ENCODE measurements around the gene AIFM3. TPM values are rescaled to one million over a fixed set of nuclear protein-coding genes. Genes with fewer than 3 reads are reported as not detected.

The AIFM3 gene
- total and polyA plus RNA-seq, 2 of the 13 experiments (the other 11 are each of a cell fraction or from before 2014, with no cell fraction given), result 9.0 to 15.3 TPM

DNA sequence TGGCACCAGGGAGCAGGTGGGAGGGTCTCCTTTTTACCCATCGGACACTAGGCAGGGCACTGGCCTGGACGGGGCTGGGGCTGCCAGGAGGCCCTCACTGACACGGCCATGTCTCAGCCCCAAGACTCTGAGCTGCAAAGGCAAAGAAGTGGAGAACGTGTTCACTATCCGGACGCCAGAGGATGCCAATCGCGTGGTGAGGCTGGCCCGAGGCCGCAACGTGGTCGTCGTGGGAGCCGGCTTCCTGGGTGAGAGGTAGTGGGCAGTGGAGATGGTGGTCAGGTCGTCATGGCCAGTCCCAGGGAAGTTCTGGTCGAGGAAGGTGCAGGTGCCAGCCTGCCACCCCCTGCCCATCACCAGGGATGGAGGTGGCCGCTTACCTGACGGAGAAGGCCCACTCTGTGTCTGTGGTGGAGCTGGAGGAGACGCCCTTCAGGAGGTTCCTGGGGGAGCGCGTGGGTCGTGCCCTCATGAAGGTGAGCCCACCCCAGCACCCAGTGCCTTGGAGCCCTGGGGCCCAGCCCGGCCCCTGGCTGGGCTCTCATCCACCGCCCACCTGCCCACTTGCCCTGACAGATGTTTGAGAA lies 9.3 kb downstream of the AIFM3 start:
- Histone ChIP-seq H3K79me2 (ENCODE audit: insufficient read depth, low read length) (peaks cover 2% of the 10 kb centered on the region), H2AFZ (ENCODE audit: low read length) (no peak overlapping the region), H3K4me3 (replicated peaks in 1 of 3; ENCODE audit: insufficient read depth in 1 of 3, low read depth in 2 of 3, low read length in 3 of 3) (no peak overlapping the region), H3K4me1 (ENCODE audit: insufficient read depth, low read length) (peaks cover 26% of the 10 kb centered on the region), H3K4me2 (ENCODE audit: low read depth, low read length) (no peak overlapping the region), H3K27me3 (ENCODE audit: control insufficient read depth in 1 of 2, insufficient read depth in 2 of 2, low read length in 2 of 2) (no peaks in the 10 kb centered on the region), H4K20me1 (ENCODE audit: insufficient read depth, low read length) (no peaks in the 10 kb centered on the region), H3K9me3 (ENCODE audit: low read length) (0 out of 2 replicates have a peak, but pooled peaks cover 4% of the 10 kb centered on the region), H3K36me3 (replicated peaks in 1 of 2; ENCODE audit: control insufficient read depth in 1 of 2, insufficient read depth in 2 of 2, low read length in 2 of 2) (no peaks in the 10 kb centered on the region), H3K27ac (ENCODE audit: extremely low read length, insufficient read depth, low read length) (no peak overlapping the region), H3K9ac (ENCODE audit: insufficient read depth, low read depth, low read length) (no peak overlapping the region)
- WGBS (ENCODE audit: low lambda C conversion rate), result 89% methylated on average over 16 of the region's 24 CpGs
- CTCF ChIA-PET (ENCODE audit: low intra/inter-chr PET ratio, low total read pairs), result no interaction called here
- no TSS peak for BruUV-seq (replicated peaks)
- no peak for TF ChIP-seq ZNF709 (CRISPR knock-in tag; IDR thresholded peaks at IDR 0.05)
- no peak for TF ChIP-seq ZNF567 (CRISPR knock-in tag; IDR thresholded peaks at IDR 0.05; ENCODE audit: borderline replicate concordance)
- TF ChIP-seq RBFOX2 (IDR thresholded peaks at IDR 0.05; ENCODE audit: low read depth, low read length), result no peak
- TF ChIP-seq ISL2 (CRISPR knock-in tag; IDR thresholded peaks at IDR 0.05), result no peak
- no peak for TF ChIP-seq ZFP82 (CRISPR knock-in tag; IDR thresholded peaks at IDR 0.05; ENCODE audit: borderline replicate concordance)
- no peak for TF ChIP-seq ZNF839 (CRISPR knock-in tag; IDR thresholded peaks at IDR 0.05; ENCODE audit: borderline replicate concordance)
- no peak for TF ChIP-seq ZNF205 (CRISPR knock-in tag; IDR thresholded peaks at IDR 0.05)
- TF ChIP-seq RNF2 (conservative IDR thresholded peaks at IDR 0.05; ENCODE audit: low read depth), result no peak
- intact Hi-C loops (cut with micrococcal nuclease; ENCODE audit: unreplicated experiment) (no loop called here), in situ Hi-C loops (cut with HindIII; ENCODE audit: extremely low pct_ligation_motif_present, low pct_unique_long_range_greater_than_20kb) (no loop called here)
- DNase-seq (ENCODE audit: low spot score), result no peak
- FAIRE-seq, result no peak
- POLR2A ChIA-PET, result no interaction called here
- no peak for ATAC-seq

DNA sequence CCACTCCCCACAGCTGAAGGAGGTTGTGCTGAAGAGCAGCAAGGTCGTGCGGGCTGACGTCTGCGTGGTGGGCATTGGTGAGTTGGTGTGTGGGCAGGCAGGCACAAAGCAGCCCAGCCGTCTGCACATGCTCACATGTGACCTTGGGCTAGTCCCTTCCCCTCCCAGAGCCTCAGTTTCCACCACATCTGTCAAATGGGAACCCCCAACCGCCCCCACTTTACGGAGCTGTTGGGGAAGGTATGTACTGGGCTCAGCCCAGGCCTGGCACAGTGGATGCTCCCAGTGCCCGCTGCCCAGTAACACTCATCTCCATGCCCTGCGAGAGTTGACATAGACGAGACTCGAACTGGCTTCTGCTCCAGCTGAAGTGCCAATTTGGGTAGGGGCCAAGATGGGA lies 10.0 kb downstream of the AIFM3 start:
- no peaks in the 10 kb centered on the region for H4K20me1 ChIP-seq (ENCODE audit: insufficient read depth, low read length)
- no peak overlapping the region for H3K4me2 ChIP-seq (ENCODE audit: low read depth, low read length)
- CTCF ChIA-PET (ENCODE audit: low intra/inter-chr PET ratio, low total read pairs), result no interaction called here
- H3K27me3 ChIP-seq (ENCODE audit: control insufficient read depth in 1 of 2, insufficient read depth in 2 of 2, low read length in 2 of 2), result no peaks in the 10 kb centered on the region
- 87% methylated on average over 5 of the region's 11 CpGs for WGBS (ENCODE audit: low lambda C conversion rate)
- H3K4me1 ChIP-seq (ENCODE audit: insufficient read depth, low read length), result peaks cover 28% of the 10 kb centered on the region
- POLR2A ChIA-PET, result no interaction called here
- peaks cover 4% of the 10 kb centered on the region for H3K79me2 ChIP-seq (ENCODE audit: insufficient read depth, low read length)
- no TSS peak for BruUV-seq (replicated peaks)
- ATAC-seq, result no peak
- 0 out of 2 replicates have a peak, but pooled peaks cover 4% of the 10 kb centered on the region for H3K9me3 ChIP-seq (ENCODE audit: low read length)
- intact Hi-C loops (cut with micrococcal nuclease; ENCODE audit: unreplicated experiment) (no loop called here), in situ Hi-C loops (cut with HindIII; ENCODE audit: extremely low pct_ligation_motif_present, low pct_unique_long_range_greater_than_20kb) (no loop called here)
- no peak overlapping the region for H2AFZ ChIP-seq (ENCODE audit: low read length)
- H3K36me3 ChIP-seq (replicated peaks in 1 of 2; ENCODE audit: control insufficient read depth in 1 of 2, insufficient read depth in 2 of 2, low read length in 2 of 2), result no peaks in the 10 kb centered on the region
- no peak overlapping the region for H3K4me3 ChIP-seq (replicated peaks in 1 of 3; ENCODE audit: insufficient read depth in 1 of 3, low read depth in 2 of 3, low read length in 3 of 3)
- no peak for FAIRE-seq
- no peak overlapping the region for H3K27ac ChIP-seq (ENCODE audit: extremely low read length, insufficient read depth, low read length)
- no peak overlapping the region for H3K9ac ChIP-seq (ENCODE audit: insufficient read depth, low read depth, low read length)
- no peak for DNase-seq (ENCODE audit: low spot score)
- TF ChIP-seq, protein P1, sequence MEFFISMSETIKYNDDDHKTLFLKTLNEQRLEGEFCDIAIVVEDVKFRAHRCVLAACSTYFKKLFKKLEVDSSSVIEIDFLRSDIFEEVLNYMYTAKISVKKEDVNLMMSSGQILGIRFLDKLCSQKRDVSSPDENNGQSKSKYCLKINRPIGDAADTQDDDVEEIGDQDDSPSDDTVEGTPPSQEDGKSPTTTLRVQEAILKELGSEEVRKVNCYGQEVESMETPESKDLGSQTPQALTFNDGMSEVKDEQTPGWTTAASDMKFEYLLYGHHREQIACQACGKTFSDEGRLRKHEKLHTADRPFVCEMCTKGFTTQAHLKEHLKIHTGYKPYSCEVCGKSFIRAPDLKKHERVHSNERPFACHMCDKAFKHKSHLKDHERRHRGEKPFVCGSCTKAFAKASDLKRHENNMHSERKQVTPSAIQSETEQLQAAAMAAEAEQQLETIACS (CRISPR knock-in tag; IDR thresholded peaks at IDR 0.05), result no peak
- TF ChIP-seq PCBP2 (optimal IDR thresholded peaks at IDR 0.05; ENCODE audit: low read depth, low read length, poor library complexity, severe bottlenecking) (no peak), ZNF672 (CRISPR knock-in tag; IDR thresholded peaks at IDR 0.05) (no peak), FOSL1 (CRISPR knock-in tag; IDR thresholded peaks at IDR 0.05; ENCODE audit: borderline replicate concordance) (no peak), ZNF234 (CRISPR knock-in tag; conservative IDR thresholded peaks at IDR 0.05) (no peak)
- TF ChIP-seq, protein P2, sequence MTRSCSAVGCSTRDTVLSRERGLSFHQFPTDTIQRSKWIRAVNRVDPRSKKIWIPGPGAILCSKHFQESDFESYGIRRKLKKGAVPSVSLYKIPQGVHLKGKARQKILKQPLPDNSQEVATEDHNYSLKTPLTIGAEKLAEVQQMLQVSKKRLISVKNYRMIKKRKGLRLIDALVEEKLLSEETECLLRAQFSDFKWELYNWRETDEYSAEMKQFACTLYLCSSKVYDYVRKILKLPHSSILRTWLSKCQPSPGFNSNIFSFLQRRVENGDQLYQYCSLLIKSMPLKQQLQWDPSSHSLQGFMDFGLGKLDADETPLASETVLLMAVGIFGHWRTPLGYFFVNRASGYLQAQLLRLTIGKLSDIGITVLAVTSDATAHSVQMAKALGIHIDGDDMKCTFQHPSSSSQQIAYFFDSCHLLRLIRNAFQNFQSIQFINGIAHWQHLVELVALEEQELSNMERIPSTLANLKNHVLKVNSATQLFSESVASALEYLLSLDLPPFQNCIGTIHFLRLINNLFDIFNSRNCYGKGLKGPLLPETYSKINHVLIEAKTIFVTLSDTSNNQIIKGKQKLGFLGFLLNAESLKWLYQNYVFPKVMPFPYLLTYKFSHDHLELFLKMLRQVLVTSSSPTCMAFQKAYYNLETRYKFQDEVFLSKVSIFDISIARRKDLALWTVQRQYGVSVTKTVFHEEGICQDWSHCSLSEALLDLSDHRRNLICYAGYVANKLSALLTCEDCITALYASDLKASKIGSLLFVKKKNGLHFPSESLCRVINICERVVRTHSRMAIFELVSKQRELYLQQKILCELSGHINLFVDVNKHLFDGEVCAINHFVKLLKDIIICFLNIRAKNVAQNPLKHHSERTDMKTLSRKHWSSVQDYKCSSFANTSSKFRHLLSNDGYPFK (CRISPR knock-in tag; IDR thresholded peaks at IDR 0.05; ENCODE audit: borderline replicate concordance), result no peak
- TF ChIP-seq, protein P3, sequence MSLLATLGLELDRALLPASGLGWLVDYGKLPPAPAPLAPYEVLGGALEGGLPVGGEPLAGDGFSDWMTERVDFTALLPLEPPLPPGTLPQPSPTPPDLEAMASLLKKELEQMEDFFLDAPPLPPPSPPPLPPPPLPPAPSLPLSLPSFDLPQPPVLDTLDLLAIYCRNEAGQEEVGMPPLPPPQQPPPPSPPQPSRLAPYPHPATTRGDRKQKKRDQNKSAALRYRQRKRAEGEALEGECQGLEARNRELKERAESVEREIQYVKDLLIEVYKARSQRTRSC (CRISPR knock-in tag; IDR thresholded peaks at IDR 0.05; ENCODE audit: low read depth), result no peak
